ENCODE data around the gene ZNF653. TPM values are rescaled to one million over a fixed set of nuclear protein-coding genes. Genes with fewer than 3 reads are reported as not detected.
"Not testable (repeated sequence)": the region's sequence is repeated elsewhere in the genome, so short reads cannot be mapped to it uniquely, and the experiment has no call there.

Gene ZNF653
- polyA plus RNA-seq, 1 of the 3 experiments (the other 2 are of a cell fraction), result 14.7 TPM

DNA sequence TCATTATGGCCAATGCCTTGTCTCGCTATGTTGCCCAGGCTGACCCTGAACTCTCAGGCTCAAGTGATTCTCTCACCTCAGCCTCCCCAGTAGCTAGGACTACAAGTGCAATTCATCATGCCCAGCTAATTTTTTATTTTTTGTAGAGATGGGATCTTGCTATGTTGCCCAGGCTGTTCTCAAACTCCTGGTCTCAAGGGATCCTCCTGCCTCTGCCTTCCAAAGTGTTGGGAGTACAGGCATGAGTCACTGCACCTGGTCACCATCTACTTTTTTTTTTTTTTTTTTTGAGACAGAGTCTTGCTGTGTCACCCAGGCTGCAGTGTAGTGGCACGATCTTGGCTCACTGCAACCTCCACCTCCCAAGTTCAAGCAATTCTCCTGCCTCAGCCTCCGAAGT lies 30.3 kb downstream of the ZNF653 start:
- CTCF ChIA-PET, result interaction anchor here (1.6 kb wide), 1 partner anchor 13 kb away, joined by 3 read pairs; no protein-coding TSS in a partner anchor
- not testable (repeated sequence) for H3K27ac ChIP-seq (ENCODE audit: low read depth in 2 of 2, low read length in 1 of 2)

GRCh38 chr19:11473725-11474124 lies 31.9 kb downstream of the ZNF653 start:
- CTCF ChIA-PET, result interaction anchor here (0.9 to 3.1 kb wide), 6 partner anchors 9 to 230 kb away, joined by 3 to 12 read pairs (median 4); no protein-coding TSS in a partner anchor
- TF ChIP-seq GABPA (IDR thresholded peaks at IDR 0.05; ENCODE audit: low read depth) (no peak), YY1 (IDR thresholded peaks at IDR 0.05; ENCODE audit: low read depth) (no peak), MAX (IDR thresholded peaks at IDR 0.05; ENCODE audit: low read depth) (no peak), TCF12 (IDR thresholded peaks at IDR 0.05) (peak; percentile 49; the same call in 1 of the 2 replicates), CHD2 (IDR thresholded peaks at IDR 0.05; ENCODE audit: low read length, partially characterized antibody) (no peak), MXI1 (IDR thresholded peaks at IDR 0.05; ENCODE audit: low read depth, low read length) (0 out of 2 replicates have a peak, but pooled peaks have one; percentile 30), POLR2AphosphoS5 (IDR thresholded peaks at IDR 0.05; ENCODE audit: low read depth, low read length) (no peak), ZBTB33 (IDR thresholded peaks at IDR 0.05; ENCODE audit: borderline replicate concordance, low read depth) (no peak), ELF1 (IDR thresholded peaks at IDR 0.05) (no peak), FOXJ3 (CRISPR knock-in tag; IDR thresholded peaks at IDR 0.05) (no peak), GATA2 (CRISPR knock-in tag; IDR thresholded peaks at IDR 0.05) (no peak), NFIC (IDR thresholded peaks at IDR 0.05; ENCODE audit: borderline replicate concordance) (no peak), RXRA (IDR thresholded peaks at IDR 0.05; ENCODE audit: borderline replicate concordance, low read depth) (no peak), CTCF (IDR thresholded peaks at IDR 0.05) (no peak), PBX3 (IDR thresholded peaks at IDR 0.05) (no peak; the same call in 1 of the 2 replicates)
- TF ChIP-seq, protein P1, sequence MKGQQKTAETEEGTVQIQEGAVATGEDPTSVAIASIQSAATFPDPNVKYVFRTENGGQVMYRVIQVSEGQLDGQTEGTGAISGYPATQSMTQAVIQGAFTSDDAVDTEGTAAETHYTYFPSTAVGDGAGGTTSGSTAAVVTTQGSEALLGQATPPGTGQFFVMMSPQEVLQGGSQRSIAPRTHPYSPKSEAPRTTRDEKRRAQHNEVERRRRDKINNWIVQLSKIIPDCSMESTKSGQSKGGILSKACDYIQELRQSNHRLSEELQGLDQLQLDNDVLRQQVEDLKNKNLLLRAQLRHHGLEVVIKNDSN (IDR thresholded peaks at IDR 0.05; ENCODE audit: borderline replicate concordance, low read depth), result no peak
- TF ChIP-seq, protein P2, sequence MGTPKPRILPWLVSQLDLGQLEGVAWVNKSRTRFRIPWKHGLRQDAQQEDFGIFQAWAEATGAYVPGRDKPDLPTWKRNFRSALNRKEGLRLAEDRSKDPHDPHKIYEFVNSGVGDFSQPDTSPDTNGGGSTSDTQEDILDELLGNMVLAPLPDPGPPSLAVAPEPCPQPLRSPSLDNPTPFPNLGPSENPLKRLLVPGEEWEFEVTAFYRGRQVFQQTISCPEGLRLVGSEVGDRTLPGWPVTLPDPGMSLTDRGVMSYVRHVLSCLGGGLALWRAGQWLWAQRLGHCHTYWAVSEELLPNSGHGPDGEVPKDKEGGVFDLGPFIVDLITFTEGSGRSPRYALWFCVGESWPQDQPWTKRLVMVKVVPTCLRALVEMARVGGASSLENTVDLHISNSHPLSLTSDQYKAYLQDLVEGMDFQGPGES (IDR thresholded peaks at IDR 0.05; ENCODE audit: low read depth, low read length), result no peak
- Histone ChIP-seq H3F3A (replicated peaks; ENCODE audit: insufficient read depth) (peaks cover 2% of the 10 kb centered on the region), H3K4me2 (no peak overlapping the region), H3K36me3 (replicated peaks in 1 of 2; ENCODE audit: control insufficient read depth in 1 of 2, insufficient read depth in 2 of 2, low read length in 1 of 2) (no peaks in the 10 kb centered on the region), H3K9me3 (no peaks in the 10 kb centered on the region), H3K4me1 (ENCODE audit: control insufficient read depth in 1 of 2, insufficient read depth in 2 of 2, low read depth in 1 of 2, low read length in 1 of 2) (peaks cover 0 to 7% of the 10 kb centered on the region in 2 experiments; a peak in 1 of 4 replicates), H3K9me2 (no peaks in the 10 kb centered on the region), H3K9ac (no peak overlapping the region), H3K4me3 (ENCODE audit: low read depth in 2 of 2, low read length in 1 of 2) (no peak overlapping the region), H4K20me1 (ENCODE audit: insufficient read depth) (no peaks in the 10 kb centered on the region), H3K27me3 (ENCODE audit: insufficient read depth) (no peaks in the 10 kb centered on the region), H2AFZ (ENCODE audit: low read depth) (no peak overlapping the region), H3K27ac (ENCODE audit: low read depth in 2 of 2, low read length in 1 of 2) (no peak overlapping the region), H3K79me2 (ENCODE audit: insufficient read depth) (no peaks in the 10 kb centered on the region)
- DNase-seq, result peak; percentile 70
- WGBS (ENCODE audit: low lambda C conversion rate), result 27% methylated on average over 4 of the region's 4 CpGs
- POLR2A ChIA-PET, result interaction anchor here (0.7 kb wide), 1 partner anchor 16 kb away, joined by 3 read pairs; no protein-coding TSS in a partner anchor

More for the DNA sequence above, 30.3 kb downstream of the ZNF653 start:
- H3K36me3 ChIP-seq (replicated peaks in 1 of 2; ENCODE audit: control insufficient read depth in 1 of 2, insufficient read depth in 2 of 2, low read length in 1 of 2); H4K20me1 ChIP-seq (ENCODE audit: insufficient read depth); H3K4me3 ChIP-seq (ENCODE audit: low read depth in 2 of 2, low read length in 1 of 2); H3F3A ChIP-seq (replicated peaks; ENCODE audit: insufficient read depth); POLR2A ChIA-PET; H2AFZ ChIP-seq (ENCODE audit: low read depth); H3K9ac ChIP-seq; H3K4me2 ChIP-seq; H3K9me2 ChIP-seq; H3K79me2 ChIP-seq (ENCODE audit: insufficient read depth); DNase-seq; H3K9me3 ChIP-seq: not testable (repeated sequence)
- 0 out of 2 replicates have a peak, but pooled peaks cover 13% of the 10 kb centered on the region for H3K27me3 ChIP-seq (ENCODE audit: insufficient read depth)
- peaks cover 0 to 11% of the 10 kb centered on the region in 2 experiments; a peak in 1 of 4 replicates for H3K4me1 ChIP-seq (ENCODE audit: control insufficient read depth in 1 of 2, insufficient read depth in 2 of 2, low read depth in 1 of 2, low read length in 1 of 2)
- WGBS (ENCODE audit: low lambda C conversion rate), result 88% methylated on average over 3 of the region's 3 CpGs
